ENCODE data around the gene IGSF23.

The IGSF23 gene

DNA sequence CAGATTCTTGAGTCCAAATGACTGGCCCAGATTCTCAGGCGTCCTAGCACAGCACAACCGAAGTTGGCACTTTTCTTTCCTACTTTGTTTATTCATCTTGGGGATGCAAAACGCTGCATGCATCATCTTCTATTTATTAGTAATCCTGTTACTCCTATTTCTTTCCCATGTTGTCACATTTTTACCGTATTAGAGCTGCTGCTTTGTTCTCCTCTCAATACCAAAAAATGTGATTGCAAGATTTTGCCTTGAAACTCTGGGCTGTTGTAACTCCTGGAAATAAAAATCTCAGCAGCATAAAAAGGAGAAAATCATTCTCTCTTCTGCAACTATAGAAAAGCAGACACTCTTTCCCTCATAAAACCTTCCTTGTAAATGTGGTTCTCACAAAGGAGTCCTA, 12.9 kb upstream of the IGSF23 start:
- no peak for TF ChIP-seq EZH2 (IDR thresholded peaks at IDR 0.05; ENCODE audit: borderline replicate concordance, low read length)
- no peaks in the 10 kb centered on the region for H3F3A ChIP-seq (ENCODE audit: insufficient read depth, low read length)
- H3K36me3 ChIP-seq (ENCODE audit: insufficient read depth, low read length), result no peaks in the 10 kb centered on the region
- no peak overlapping the region for H3K4me2 ChIP-seq (ENCODE audit: low read length)
- no peaks in the 10 kb centered on the region for H3K79me2 ChIP-seq (ENCODE audit: insufficient read depth, low read length)
- H3K9me3 ChIP-seq (ENCODE audit: low read length), result no peaks in the 10 kb centered on the region
- no peaks in the 10 kb centered on the region for H3K4me1 ChIP-seq (ENCODE audit: insufficient read depth, low read length, severe bottlenecking)
- no peak overlapping the region for H3K9ac ChIP-seq (ENCODE audit: low read length)
- no peaks in the 10 kb centered on the region for H3K27me3 ChIP-seq (ENCODE audit: insufficient read depth, low read length)
- no peak overlapping the region for H3K4me3 ChIP-seq (ENCODE audit: low read depth, low read length, poor library complexity, severe bottlenecking)
- H3K27ac ChIP-seq (ENCODE audit: low read depth, low read length, poor library complexity, severe bottlenecking), result no peak overlapping the region
- H2AFZ ChIP-seq (ENCODE audit: low read length), result no peak overlapping the region
- no peaks in the 10 kb centered on the region for H3K9me2 ChIP-seq (ENCODE audit: low read depth, low read length)
- no peaks in the 10 kb centered on the region for H4K20me1 ChIP-seq (ENCODE audit: insufficient read depth, low read length)

DNA sequence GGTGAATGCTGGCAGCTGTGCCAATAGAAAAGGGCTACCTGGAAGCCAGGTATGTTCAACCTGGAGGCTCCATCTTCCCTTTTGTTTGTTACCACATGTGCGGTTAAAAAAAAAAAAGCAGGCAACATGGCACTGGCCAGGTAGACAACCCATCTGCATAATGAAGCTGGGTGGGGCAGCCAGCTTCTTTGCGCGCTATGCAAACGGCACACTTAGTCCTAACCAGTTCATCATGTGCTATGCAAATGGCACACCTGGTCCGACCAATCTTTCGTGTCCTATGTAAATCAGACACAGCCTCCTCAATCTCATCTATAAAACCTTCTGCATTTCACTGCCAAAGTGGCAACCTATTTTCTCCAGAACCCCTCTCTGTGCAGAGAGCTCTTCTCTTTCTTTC, 11.3 kb upstream of the IGSF23 start:
- Histone ChIP-seq H3F3A (ENCODE audit: insufficient read depth, low read length) (no peaks in the 10 kb centered on the region), H3K9ac (ENCODE audit: low read length) (no peak overlapping the region), H3K9me3 (ENCODE audit: low read length) (no peaks in the 10 kb centered on the region), H3K36me3 (ENCODE audit: insufficient read depth, low read length) (no peaks in the 10 kb centered on the region), H3K27ac (ENCODE audit: low read depth, low read length, poor library complexity, severe bottlenecking) (no peak overlapping the region), H3K9me2 (ENCODE audit: low read depth, low read length) (no peaks in the 10 kb centered on the region), H3K79me2 (ENCODE audit: insufficient read depth, low read length) (no peaks in the 10 kb centered on the region), H3K4me3 (ENCODE audit: low read depth, low read length, poor library complexity, severe bottlenecking) (no peak overlapping the region), H3K27me3 (ENCODE audit: insufficient read depth, low read length) (no peaks in the 10 kb centered on the region), H3K4me1 (ENCODE audit: insufficient read depth, low read length, severe bottlenecking) (no peaks in the 10 kb centered on the region), H4K20me1 (ENCODE audit: insufficient read depth, low read length) (no peaks in the 10 kb centered on the region), H3K4me2 (ENCODE audit: low read length) (no peak overlapping the region), H2AFZ (ENCODE audit: low read length) (no peak overlapping the region)
- no peak for TF ChIP-seq EZH2 (IDR thresholded peaks at IDR 0.05; ENCODE audit: borderline replicate concordance, low read length)
- TF ChIP-seq, protein P1, sequence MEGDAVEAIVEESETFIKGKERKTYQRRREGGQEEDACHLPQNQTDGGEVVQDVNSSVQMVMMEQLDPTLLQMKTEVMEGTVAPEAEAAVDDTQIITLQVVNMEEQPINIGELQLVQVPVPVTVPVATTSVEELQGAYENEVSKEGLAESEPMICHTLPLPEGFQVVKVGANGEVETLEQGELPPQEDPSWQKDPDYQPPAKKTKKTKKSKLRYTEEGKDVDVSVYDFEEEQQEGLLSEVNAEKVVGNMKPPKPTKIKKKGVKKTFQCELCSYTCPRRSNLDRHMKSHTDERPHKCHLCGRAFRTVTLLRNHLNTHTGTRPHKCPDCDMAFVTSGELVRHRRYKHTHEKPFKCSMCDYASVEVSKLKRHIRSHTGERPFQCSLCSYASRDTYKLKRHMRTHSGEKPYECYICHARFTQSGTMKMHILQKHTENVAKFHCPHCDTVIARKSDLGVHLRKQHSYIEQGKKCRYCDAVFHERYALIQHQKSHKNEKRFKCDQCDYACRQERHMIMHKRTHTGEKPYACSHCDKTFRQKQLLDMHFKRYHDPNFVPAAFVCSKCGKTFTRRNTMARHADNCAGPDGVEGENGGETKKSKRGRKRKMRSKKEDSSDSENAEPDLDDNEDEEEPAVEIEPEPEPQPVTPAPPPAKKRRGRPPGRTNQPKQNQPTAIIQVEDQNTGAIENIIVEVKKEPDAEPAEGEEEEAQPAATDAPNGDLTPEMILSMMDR (IDR thresholded peaks at IDR 0.05; ENCODE audit: low read length), result no peak

DNA sequence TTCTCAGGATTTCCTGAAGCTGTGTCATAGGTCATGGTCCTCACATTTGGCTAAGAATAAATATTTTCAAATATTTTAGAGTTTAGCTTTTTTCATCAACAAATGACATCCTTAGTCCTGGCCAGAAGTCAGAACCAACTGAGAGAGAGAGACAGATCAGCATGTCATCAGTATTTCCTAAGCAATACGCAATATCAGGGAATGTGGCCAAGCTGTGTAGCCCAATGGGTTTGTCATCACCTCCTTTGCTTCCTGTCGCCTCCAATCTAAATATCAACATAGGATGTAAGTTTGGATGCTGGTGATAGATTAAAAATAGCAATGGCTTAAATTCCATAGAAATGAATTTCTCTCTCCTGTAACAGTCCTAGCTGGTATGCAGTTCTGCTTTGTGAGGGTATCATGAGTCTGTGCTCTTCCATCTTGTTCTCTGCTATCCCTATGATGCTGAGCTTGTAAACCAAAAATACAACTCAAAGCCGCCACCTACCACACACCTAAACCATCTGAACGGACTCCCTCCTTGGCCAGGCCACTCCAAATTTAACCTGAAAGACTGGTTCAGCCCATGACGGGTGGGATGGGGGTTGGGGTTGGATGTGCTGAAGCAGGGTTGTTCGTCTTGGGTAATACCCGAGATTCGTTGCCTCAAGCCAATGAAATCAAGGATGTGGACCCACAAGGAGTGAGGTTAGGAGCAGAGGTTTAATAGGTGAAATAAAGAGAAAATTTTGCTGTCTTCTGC, 10.0 kb upstream of the IGSF23 start:
- Histone ChIP-seq H3K9me3 (ENCODE audit: low read length) (no peaks in the 10 kb centered on the region), H2AFZ (ENCODE audit: low read length) (no peak overlapping the region), H4K20me1 (ENCODE audit: insufficient read depth, low read length) (no peaks in the 10 kb centered on the region), H3K79me2 (ENCODE audit: insufficient read depth, low read length) (no peaks in the 10 kb centered on the region), H3K36me3 (ENCODE audit: insufficient read depth, low read length) (no peaks in the 10 kb centered on the region), H3K4me2 (ENCODE audit: low read length) (no peak overlapping the region), H3K9ac (ENCODE audit: low read length) (no peak overlapping the region), H3K4me1 (ENCODE audit: insufficient read depth, low read length, severe bottlenecking) (no peaks in the 10 kb centered on the region), H3F3A (ENCODE audit: insufficient read depth, low read length) (no peaks in the 10 kb centered on the region), H3K9me2 (ENCODE audit: low read depth, low read length) (no peaks in the 10 kb centered on the region), H3K4me3 (ENCODE audit: low read depth, low read length, poor library complexity, severe bottlenecking) (no peak overlapping the region), H3K27me3 (ENCODE audit: insufficient read depth, low read length) (no peaks in the 10 kb centered on the region), H3K27ac (ENCODE audit: low read depth, low read length, poor library complexity, severe bottlenecking) (no peak overlapping the region)
- TF ChIP-seq, protein P1 (IDR thresholded peaks at IDR 0.05; ENCODE audit: low read length), result no peak
- no peak for TF ChIP-seq EZH2 (IDR thresholded peaks at IDR 0.05; ENCODE audit: borderline replicate concordance, low read length)

DNA sequence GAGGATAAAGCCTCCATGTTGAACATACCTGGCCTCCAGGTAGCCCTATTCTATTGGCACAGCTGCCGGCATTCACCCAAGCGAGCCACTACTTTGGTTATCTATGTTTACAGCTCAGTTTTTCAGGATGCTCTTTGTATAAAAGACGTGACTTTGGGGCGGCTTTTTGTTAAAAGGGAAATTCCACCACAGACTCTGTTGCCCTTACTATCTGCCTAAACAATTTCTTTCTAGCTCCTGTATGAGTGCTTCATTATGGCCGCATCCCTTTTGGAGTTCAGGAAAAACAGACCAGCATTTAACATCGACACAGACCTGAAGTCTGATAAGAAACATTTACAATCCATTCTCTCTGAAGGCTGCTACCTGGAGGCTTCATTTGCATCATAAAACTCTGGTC, 9.1 kb upstream of the IGSF23 start:
- no peaks in the 10 kb centered on the region for H3K79me2 ChIP-seq (ENCODE audit: insufficient read depth, low read length)
- no peaks in the 10 kb centered on the region for H3K36me3 ChIP-seq (ENCODE audit: insufficient read depth, low read length)
- H3K9me2 ChIP-seq (ENCODE audit: low read depth, low read length), result no peaks in the 10 kb centered on the region
- no peak overlapping the region for H3K4me2 ChIP-seq (ENCODE audit: low read length)
- no peaks in the 10 kb centered on the region for H3K27me3 ChIP-seq (ENCODE audit: insufficient read depth, low read length)
- H3F3A ChIP-seq (ENCODE audit: insufficient read depth, low read length), result no peaks in the 10 kb centered on the region
- H2AFZ ChIP-seq (ENCODE audit: low read length), result no peak overlapping the region
- H3K27ac ChIP-seq (ENCODE audit: low read depth, low read length, poor library complexity, severe bottlenecking), result no peak overlapping the region
- TF ChIP-seq, protein P1 (IDR thresholded peaks at IDR 0.05; ENCODE audit: low read length), result no peak
- no peak for TF ChIP-seq EZH2 (IDR thresholded peaks at IDR 0.05; ENCODE audit: borderline replicate concordance, low read length)
- H4K20me1 ChIP-seq (ENCODE audit: insufficient read depth, low read length), result no peaks in the 10 kb centered on the region
- no peaks in the 10 kb centered on the region for H3K4me1 ChIP-seq (ENCODE audit: insufficient read depth, low read length, severe bottlenecking)
- H3K9me3 ChIP-seq (ENCODE audit: low read length), result no peaks in the 10 kb centered on the region
- H3K4me3 ChIP-seq (ENCODE audit: low read depth, low read length, poor library complexity, severe bottlenecking), result no peak overlapping the region
- H3K9ac ChIP-seq (ENCODE audit: low read length), result no peak overlapping the region
